Measurements from ENCODE around the gene VDAC1.

- no peak for TF ChIP-seq MAX (IDR thresholded peaks at IDR 0.05)
- no peak for TF ChIP-seq RAD21 (IDR thresholded peaks at IDR 0.05; ENCODE audit: low read depth)
- no peak for TF ChIP-seq NFIC (IDR thresholded peaks at IDR 0.05)
- TF ChIP-seq, protein P1, sequence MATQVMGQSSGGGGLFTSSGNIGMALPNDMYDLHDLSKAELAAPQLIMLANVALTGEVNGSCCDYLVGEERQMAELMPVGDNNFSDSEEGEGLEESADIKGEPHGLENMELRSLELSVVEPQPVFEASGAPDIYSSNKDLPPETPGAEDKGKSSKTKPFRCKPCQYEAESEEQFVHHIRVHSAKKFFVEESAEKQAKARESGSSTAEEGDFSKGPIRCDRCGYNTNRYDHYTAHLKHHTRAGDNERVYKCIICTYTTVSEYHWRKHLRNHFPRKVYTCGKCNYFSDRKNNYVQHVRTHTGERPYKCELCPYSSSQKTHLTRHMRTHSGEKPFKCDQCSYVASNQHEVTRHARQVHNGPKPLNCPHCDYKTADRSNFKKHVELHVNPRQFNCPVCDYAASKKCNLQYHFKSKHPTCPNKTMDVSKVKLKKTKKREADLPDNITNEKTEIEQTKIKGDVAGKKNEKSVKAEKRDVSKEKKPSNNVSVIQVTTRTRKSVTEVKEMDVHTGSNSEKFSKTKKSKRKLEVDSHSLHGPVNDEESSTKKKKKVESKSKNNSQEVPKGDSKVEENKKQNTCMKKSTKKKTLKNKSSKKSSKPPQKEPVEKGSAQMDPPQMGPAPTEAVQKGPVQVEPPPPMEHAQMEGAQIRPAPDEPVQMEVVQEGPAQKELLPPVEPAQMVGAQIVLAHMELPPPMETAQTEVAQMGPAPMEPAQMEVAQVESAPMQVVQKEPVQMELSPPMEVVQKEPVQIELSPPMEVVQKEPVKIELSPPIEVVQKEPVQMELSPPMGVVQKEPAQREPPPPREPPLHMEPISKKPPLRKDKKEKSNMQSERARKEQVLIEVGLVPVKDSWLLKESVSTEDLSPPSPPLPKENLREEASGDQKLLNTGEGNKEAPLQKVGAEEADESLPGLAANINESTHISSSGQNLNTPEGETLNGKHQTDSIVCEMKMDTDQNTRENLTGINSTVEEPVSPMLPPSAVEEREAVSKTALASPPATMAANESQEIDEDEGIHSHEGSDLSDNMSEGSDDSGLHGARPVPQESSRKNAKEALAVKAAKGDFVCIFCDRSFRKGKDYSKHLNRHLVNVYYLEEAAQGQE (IDR thresholded peaks at IDR 0.05; ENCODE audit: low read depth) = no peak
- no peak for TF ChIP-seq YY1 (IDR thresholded peaks at IDR 0.05; ENCODE audit: low read depth)
- TF ChIP-seq CEBPB (IDR thresholded peaks at IDR 0.05) = no peak
- no peak for TF ChIP-seq CREB1 (IDR thresholded peaks at IDR 0.05; ENCODE audit: low read depth)
- TF ChIP-seq EGR1 (IDR thresholded peaks at IDR 0.05) = no peak
- no peak for TF ChIP-seq EP300 (IDR thresholded peaks at IDR 0.05; ENCODE audit: borderline replicate concordance)
- TF ChIP-seq ZBTB7A (IDR thresholded peaks at IDR 0.05; ENCODE audit: low read depth) = no peak
- TF ChIP-seq USF1 (IDR thresholded peaks at IDR 0.05) = no peak
- no peak for TF ChIP-seq TCF12 (IDR thresholded peaks at IDR 0.05; ENCODE audit: low read depth)
Observed at GRCh38 chr5:134041570-134042411, 37.0 kb upstream of the VDAC1 start.
